Esophagus squamous epithelium (tissue), 4 donors: ENCODE results near the gene REV3L.
"Not testable (repeated sequence)": the region's sequence is repeated elsewhere in the genome, so short reads cannot be mapped to it uniquely, and the experiment has no call there.

Experiments
- CTCF ChIP-seq, 6 experiments: fragments of 450-650 bp in 4 of 6; fragments of 200-600 bp in 2 of 6; sonication (generic) in 2 of 6; IDR thresholded peaks; one replicate each; pipeline ENCODE4 v1.5.1; 2016 to 2019; ENCODE audit warnings: antibody characterized with exemption in 6 of 6, mild to moderate bottlenecking in 4 of 6, moderate library complexity in 4 of 6
- POLR2A ChIP-seq, 4 donors: fragments of 450-650 bp; IDR thresholded peaks; one replicate each; pipeline ENCODE4 v1.6.1; 2017; ENCODE audit warnings: antibody characterized with exemption in 4 of 4, mild to moderate bottlenecking in 4 of 4, moderate library complexity in 3 of 4

DNA sequence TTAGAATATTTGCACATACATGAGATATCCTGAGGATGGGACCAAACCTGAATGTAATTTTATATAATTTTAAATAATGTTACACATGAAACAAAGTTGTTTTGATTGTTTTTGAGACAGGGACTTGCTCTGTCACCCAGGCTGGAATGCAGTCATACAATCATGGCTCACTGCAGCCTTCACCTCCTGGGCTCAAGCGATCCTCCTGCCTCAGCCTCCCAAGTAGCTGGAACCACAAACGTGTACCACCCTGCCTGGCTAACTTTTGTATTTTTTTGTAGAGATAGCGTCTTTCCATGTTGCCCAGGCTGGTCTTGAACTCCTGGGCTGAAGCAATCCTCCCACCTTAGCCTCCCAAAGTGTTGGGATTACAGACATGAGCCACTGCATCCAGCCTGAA is 7.0 kb downstream of the REV3L start:
- TF ChIP-seq CTCF, POLR2A (IDR thresholded peaks at IDR 0.05): not testable (repeated sequence)
